Brain microvascular endothelial cell (primary cell): ENCODE measurements around the gene TSR3.

Experiments used
- DNase-seq: peaks from one replicate; pipeline ENCODE4 v3.0.0-alpha.2; 2020
- H3K27ac ChIP-seq: fragments of 250-450 bp; sonication (Bioruptor Pico); 2 replicates; pipeline ENCODE4 v1.5.1; 2020; ENCODE audit warnings: mild to moderate bottlenecking, moderate library complexity
- H3K27me3 ChIP-seq: fragments of 250-450 bp; sonication (Bioruptor Pico); replicated peaks from 2 replicates; pipeline ENCODE4 v1.5.1; 2020; ENCODE audit warnings: mild to moderate bottlenecking
- H3K36me3 ChIP-seq: fragments of 250-450 bp; sonication (Bioruptor Pico); replicated peaks from 2 replicates; pipeline ENCODE4 v1.5.1; 2020; ENCODE audit warnings: mild to moderate bottlenecking
- H3K4me3 ChIP-seq: 2 replicates; pipeline ENCODE4 v1.5.1; 2011; ENCODE audit warnings: low read depth, mild to moderate bottlenecking, control low read depth, low read length, moderate library complexity
- in situ Hi-C: cut with HindIII; loops from 2 replicates; pipeline ENCODE4 v1.10.0; 2017; ENCODE audit warnings: low sequenced_read_pairs, low pct_ligation_motif_present
- TF ChIP-seq, protein P1 (sequence below): IDR thresholded peaks from 2 replicates; pipeline ENCODE4 v1.5.1; 2011; ENCODE audit warnings: low read depth, mild to moderate bottlenecking, moderate library complexity, low read length, control low read depth, inconsistent platforms; ENCODE audit errors: missing control alignments

The TSR3 gene

DNA sequence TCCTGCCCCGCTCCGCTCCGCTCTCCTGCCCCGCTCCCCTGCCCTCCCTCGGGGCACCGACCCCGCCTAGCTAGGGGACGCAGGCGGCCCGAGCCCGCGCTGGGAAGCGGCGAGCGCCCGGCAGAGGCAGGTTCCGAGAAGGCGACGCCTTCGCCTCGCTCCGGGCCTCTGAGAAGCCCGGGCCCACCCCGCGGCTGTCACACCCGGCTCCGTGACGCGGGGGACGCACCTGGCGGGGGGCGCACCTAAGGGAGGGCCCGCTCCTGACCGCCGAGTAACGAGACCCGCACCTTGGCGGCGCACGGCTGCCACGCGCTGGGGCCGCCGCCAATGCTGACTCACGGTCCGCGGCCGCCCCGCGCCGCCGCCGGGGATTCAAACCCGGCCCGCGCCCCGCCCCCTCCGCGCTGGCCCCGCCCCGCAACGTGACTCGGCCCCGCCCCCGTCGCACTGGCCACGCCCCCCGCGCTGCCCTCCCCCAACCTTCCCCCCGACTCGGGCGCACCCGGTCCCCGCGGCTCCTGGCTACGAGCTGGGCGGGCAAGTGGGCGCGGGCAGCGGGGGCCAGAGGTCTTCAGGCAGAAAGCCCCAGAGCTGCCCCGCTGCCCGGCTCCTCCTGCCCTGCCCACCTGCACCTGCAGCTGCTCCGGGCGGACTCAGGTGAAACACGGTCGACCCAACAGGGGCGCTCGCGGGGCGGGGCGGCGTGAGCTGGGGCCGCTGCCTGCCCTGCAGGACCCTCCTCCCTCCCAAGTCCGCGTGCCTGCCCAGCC lies 27.8 kb upstream of the TSR3 start:
- Histone ChIP-seq H3K4me3 (peak overlapping the region; percentile 52), H3K27ac (peak overlapping the region; percentile 68), H3K36me3 (no peaks in the 10 kb centered on the region), H3K27me3 (no peaks in the 10 kb centered on the region)
- DNase-seq: peak; percentile 23
- in situ Hi-C loops: no loop called here
- TF ChIP-seq, protein P1, sequence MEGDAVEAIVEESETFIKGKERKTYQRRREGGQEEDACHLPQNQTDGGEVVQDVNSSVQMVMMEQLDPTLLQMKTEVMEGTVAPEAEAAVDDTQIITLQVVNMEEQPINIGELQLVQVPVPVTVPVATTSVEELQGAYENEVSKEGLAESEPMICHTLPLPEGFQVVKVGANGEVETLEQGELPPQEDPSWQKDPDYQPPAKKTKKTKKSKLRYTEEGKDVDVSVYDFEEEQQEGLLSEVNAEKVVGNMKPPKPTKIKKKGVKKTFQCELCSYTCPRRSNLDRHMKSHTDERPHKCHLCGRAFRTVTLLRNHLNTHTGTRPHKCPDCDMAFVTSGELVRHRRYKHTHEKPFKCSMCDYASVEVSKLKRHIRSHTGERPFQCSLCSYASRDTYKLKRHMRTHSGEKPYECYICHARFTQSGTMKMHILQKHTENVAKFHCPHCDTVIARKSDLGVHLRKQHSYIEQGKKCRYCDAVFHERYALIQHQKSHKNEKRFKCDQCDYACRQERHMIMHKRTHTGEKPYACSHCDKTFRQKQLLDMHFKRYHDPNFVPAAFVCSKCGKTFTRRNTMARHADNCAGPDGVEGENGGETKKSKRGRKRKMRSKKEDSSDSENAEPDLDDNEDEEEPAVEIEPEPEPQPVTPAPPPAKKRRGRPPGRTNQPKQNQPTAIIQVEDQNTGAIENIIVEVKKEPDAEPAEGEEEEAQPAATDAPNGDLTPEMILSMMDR: no peak

DNA sequence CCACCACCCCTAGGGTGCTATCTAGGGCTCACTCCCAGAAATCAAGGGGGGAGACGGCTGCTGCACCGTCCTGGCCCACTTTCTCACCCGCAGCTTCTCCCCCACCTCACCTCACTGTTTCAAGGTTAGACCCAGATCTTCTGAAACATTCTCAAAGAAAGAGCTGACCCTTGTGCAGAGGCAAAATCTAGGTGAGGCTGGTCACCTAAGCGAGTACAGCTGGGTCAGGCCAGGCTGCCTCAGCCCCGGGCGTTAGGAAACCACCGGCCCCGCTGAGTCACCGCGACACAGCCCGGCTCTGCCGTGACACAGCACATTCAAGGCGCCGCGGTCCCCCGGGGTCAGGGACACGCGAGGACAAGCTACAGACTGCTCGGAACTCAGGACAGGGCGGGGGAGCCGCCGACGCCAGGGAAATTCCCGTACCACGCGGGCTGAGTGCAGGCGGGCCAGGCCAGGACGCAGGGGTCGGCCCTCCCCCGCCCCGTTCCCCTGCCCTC lies 27.2 kb upstream of the TSR3 start:
- TF ChIP-seq, protein P1: no peak
- peak overlapping the region; percentile 52 for H3K4me3 ChIP-seq
- no peaks in the 10 kb centered on the region for H3K27me3 ChIP-seq
- no peaks in the 10 kb centered on the region for H3K36me3 ChIP-seq
- peak overlapping the region; percentile 68 for H3K27ac ChIP-seq
- DNase-seq: peak; percentile 68
- in situ Hi-C loops: no loop called here

DNA sequence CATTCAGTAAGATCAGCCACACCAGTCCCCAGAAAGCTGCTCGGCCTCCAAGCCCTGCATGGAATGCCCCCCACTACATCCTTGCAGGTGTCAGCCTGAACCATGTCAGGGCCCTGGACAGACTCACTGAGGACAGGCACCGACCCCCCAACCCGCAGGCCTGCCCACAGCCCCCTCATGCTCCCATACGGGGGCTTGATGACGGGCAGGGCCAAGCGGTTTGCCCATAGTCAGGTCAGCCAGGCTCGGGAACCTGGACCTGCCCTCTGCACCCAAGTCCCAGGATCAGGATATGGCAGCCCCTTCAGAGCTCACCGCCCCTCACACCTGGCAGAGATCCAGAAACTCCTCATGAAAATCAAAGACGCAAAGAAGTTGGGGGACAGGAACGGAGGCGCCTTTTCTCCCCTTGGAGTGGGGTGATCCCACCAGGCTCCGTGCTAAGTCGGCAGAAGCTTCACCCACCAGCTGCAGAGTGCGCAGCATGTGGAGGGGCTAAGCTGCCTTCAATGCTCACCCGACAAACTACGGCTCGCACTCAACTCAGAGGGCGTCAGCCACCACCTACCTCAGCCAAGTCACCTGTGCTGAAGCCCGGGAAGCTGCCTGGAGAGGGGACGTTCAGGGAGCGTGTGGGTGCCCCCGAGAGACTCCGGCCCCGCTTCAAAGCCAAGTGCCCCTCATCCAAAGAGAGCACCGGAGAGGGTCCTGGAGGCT lies 26.6 kb upstream of the TSR3 start:
- no peak for DNase-seq
- TF ChIP-seq, protein P1: no peak
- Histone ChIP-seq H3K4me3 (peak overlapping the region; percentile 52), H3K27me3 (no peaks in the 10 kb centered on the region), H3K27ac (peak overlapping the region; percentile 68), H3K36me3 (no peaks in the 10 kb centered on the region)
- in situ Hi-C loops: no loop called here

DNA sequence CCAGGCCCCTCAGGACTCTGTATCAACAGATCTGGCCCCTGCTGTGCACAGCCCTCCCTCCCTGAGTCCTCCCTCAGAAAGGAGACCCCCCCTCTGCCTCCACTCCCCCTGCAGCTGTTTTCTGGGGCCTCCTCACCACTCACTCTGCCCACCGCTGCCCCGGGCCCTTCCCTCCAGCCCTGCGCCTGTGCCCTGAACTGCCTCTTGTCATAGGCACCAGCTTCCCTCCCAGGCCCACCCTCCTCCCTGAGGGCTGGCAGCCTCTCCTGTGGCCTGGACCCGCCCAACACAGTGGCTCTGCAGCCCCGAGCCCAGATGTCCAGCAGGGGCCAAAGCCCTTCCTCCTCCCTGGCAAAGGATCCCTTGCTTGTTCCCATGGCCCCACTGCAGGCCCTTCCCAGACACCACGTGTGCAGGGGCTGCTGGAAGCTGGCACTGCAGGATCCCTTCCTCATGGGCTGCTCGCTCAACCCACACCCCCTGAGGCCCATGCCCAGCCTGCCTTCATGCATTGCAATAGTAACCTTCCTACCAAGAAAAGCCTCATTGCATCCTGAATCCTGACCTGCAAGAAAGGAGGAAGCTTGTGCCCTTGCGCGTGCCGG lies 25.8 kb upstream of the TSR3 start:
- Histone ChIP-seq H3K27me3 (no peaks in the 10 kb centered on the region), H3K36me3 (no peaks in the 10 kb centered on the region), H3K27ac (no peak overlapping the region), H3K4me3 (no peak overlapping the region)
- TF ChIP-seq, protein P1: no peak
- DNase-seq: no peak
- in situ Hi-C loops: no loop called here

GRCh38 chr16:1375741-1376410 lies 24.2 kb upstream of the TSR3 start:
- TF ChIP-seq, protein P1: no peak
- H3K4me3 ChIP-seq: no peak overlapping the region
- DNase-seq: no peak
- H3K36me3 ChIP-seq: no peaks in the 10 kb centered on the region
- in situ Hi-C loops: no loop called here
- H3K27ac ChIP-seq: no peak overlapping the region
- H3K27me3 ChIP-seq: no peaks in the 10 kb centered on the region
